GM18498 (cell line): Measurements from ENCODE around the gene GPX7.
"Not testable (repeated sequence)": the region's sequence is repeated elsewhere in the genome, so short reads cannot be mapped to it uniquely, and the experiment has no call there.

ENCODE experiments used
- ATAC-seq: cut with Tn5 transposase; IDR thresholded peaks from one replicate; pipeline ENCODE4 v1.9.1; 2021; ENCODE audit warnings: mild to moderate bottlenecking, moderate library complexity; ENCODE audit not compliant: unreplicated experiment

The GPX7 gene

GRCh38 chr1:52601991-52602855 lies at the start of gene GPX7:
Gene GPX7 (plus strand): TSS chr1:52602371. CDS start chr1:52602410, 39 bp downstream.
- ATAC-seq, result no peak

- peak; percentile 41 for ATAC-seq
These were observed 49.4 kb upstream of the GPX7 start, which contains the start of gene TUT4 for GRCh38 chr1:52552505-52553361. Gene TUT4 (minus strand): TSS chr1:52553092. CDS start chr1:52526280, 26,812 bp downstream.

GRCh38 chr1:52553362-52554266 lies 48.6 kb upstream of the GPX7 start:
- ATAC-seq, result peak; percentile 78

- no peak for ATAC-seq
These were observed 47.9 kb upstream of the GPX7 start for GRCh38 chr1:52554267-52554640.

- ATAC-seq, result no peak
These were observed 47.4 kb upstream of the GPX7 start for GRCh38 chr1:52554756-52555155.

- ATAC-seq, result no peak
These were observed 45.4 kb upstream of the GPX7 start for GRCh38 chr1:52556641-52557360.

GRCh38 chr1:52558941-52559340 lies 43.2 kb upstream of the GPX7 start:
- no peak for ATAC-seq

- ATAC-seq, result no peak
These were observed 42.3 kb upstream of the GPX7 start for GRCh38 chr1:52559875-52560274.

- ATAC-seq, result no peak
These were observed 39.4 kb upstream of the GPX7 start for GRCh38 chr1:52562766-52563165.

GRCh38 chr1:52567943-52568342 lies 34.2 kb upstream of the GPX7 start:
- no peak for ATAC-seq

GRCh38 chr1:52569449-52570210 lies 32.5 kb upstream of the GPX7 start:
- ATAC-seq, result no peak

- no peak for ATAC-seq
These were observed 30.4 kb upstream of the GPX7 start for GRCh38 chr1:52571783-52572182.

GRCh38 chr1:52572387-52572786 lies 29.8 kb upstream of the GPX7 start:
- ATAC-seq, result no peak

GRCh38 chr1:52574594-52574993 lies 27.6 kb upstream of the GPX7 start:
- ATAC-seq, result no peak

GRCh38 chr1:52576074-52576473 lies 26.1 kb upstream of the GPX7 start:
- ATAC-seq, result no peak

GRCh38 chr1:52578066-52578465 lies 24.1 kb upstream of the GPX7 start:
- ATAC-seq, result not testable (repeated sequence)

- no peak for ATAC-seq
These were observed 22.8 kb upstream of the GPX7 start for GRCh38 chr1:52579415-52579814.

- no peak for ATAC-seq
These were observed 21.9 kb upstream of the GPX7 start for GRCh38 chr1:52580283-52580682.

GRCh38 chr1:52582116-52582696 lies 20.0 kb upstream of the GPX7 start:
- no peak for ATAC-seq
